CD4-positive, alpha-beta T cell (primary cell): ENCODE data around the gene SPAG9. TPM values are rescaled to one million over a fixed set of nuclear protein-coding genes. Genes with fewer than 3 reads are reported as not detected.
"Not testable (repeated sequence)": the region's sequence is repeated elsewhere in the genome, so short reads cannot be mapped to it uniquely, and the experiment has no call there.

Experiments used
- ATAC-seq: fragments of 200-7000 bp; cut with Tn5 transposase; one replicate; pipeline ENCODE4 v1.10.0; 2022; ENCODE audit warnings: mild to moderate bottlenecking; ENCODE audit not compliant: poor library complexity
- CTCF ChIA-PET: fragments of 350-600 bp; sonication (Branson Sonifier 250); formaldehyde crosslinking; loops from one replicate; lab custom pipeline; 2021; ENCODE audit warnings: antibody characterized with exemption, inconsistent platforms; lab: Charles Lee
- POLR2A ChIA-PET: fragments of 350-600 bp; sonication (Branson Sonifier 250); formaldehyde crosslinking; loops from one replicate; lab custom pipeline; 2021; ENCODE audit warnings: antibody characterized with exemption, inconsistent platforms; lab: Charles Lee
- DNase-seq, 14 experiments: peaks; one replicate each; pipeline ENCODE4 v3.0.0-alpha.2; 2013 to 2020; ENCODE audit warnings: mixed read lengths in 2 of 14
- H3K27ac ChIP-seq, 2 donors: one replicate each; pipeline versions ENCODE4 v1.5.1 to v1.7.0; 2013; ENCODE audit warnings: low read length in 2 of 2, low read depth in 1 of 2, mild to moderate bottlenecking in 1 of 2
- H3K27me3 ChIP-seq, 2 experiments: 1 replicate in 1 of 2; 2 replicates in 1 of 2; pipeline versions ENCODE4 v1.6.1 to v1.7.0; 2013; ENCODE audit warnings: low read length in 2 of 2, control low read depth in 1 of 2, mild to moderate bottlenecking in 1 of 2, moderate library complexity in 1 of 2; ENCODE audit not compliant: insufficient read depth in 2 of 2, control insufficient read depth in 1 of 2
- H3K36me3 ChIP-seq: one replicate; pipeline ENCODE4 v1.6.1; 2013; ENCODE audit warnings: low read length, control low read depth; ENCODE audit not compliant: insufficient read depth
- H3K4me1 ChIP-seq: one replicate; pipeline ENCODE4 v1.6.1; 2013; ENCODE audit warnings: low read length, control low read depth; ENCODE audit not compliant: insufficient read depth
- H3K4me3 ChIP-seq: one replicate; pipeline ENCODE4 v1.5.1; 2013; ENCODE audit warnings: mild to moderate bottlenecking, low read length, moderate library complexity
- H3K9me3 ChIP-seq, 2 experiments: 1 replicate in 1 of 2; 2 replicates in 1 of 2; pipeline versions ENCODE4 v1.6.1 to v1.7.0; 2013; ENCODE audit warnings: low read length in 2 of 2, mild to moderate bottlenecking in 2 of 2, control low read depth in 1 of 2, moderate library complexity in 1 of 2; ENCODE audit not compliant: control insufficient read depth in 1 of 2, insufficient read depth in 1 of 2
- H3K27ac Mint-ChIP-seq: one replicate; pipeline ENCODE4 v1.8.0; 2020; ENCODE audit warnings: mixed read lengths
- H3K27me3 Mint-ChIP-seq: one replicate; pipeline ENCODE4 v1.8.0; 2021; ENCODE audit warnings: mixed read lengths
- H3K36me3 Mint-ChIP-seq: one replicate; pipeline ENCODE4 v1.8.0; 2021; ENCODE audit warnings: low read depth, mixed read lengths
- H3K4me1 Mint-ChIP-seq: one replicate; pipeline ENCODE4 v1.8.0; 2021; ENCODE audit warnings: low read depth, mixed read lengths
- H3K4me3 Mint-ChIP-seq: one replicate; pipeline ENCODE4 v1.8.0; 2020; ENCODE audit warnings: mild to moderate bottlenecking, mixed read lengths
- H3K9me3 Mint-ChIP-seq: one replicate; pipeline ENCODE4 v1.8.0; 2020; ENCODE audit warnings: mixed read lengths
- CTCF ChIP-seq: fragments of 200-600 bp; IDR thresholded peaks from one replicate; pipeline ENCODE4 v1.8.0; 2022; ENCODE audit warnings: antibody characterized with exemption, mild to moderate bottlenecking
- intact Hi-C, 2 experiments: fragments of 100-400 bp; cut with DNase I in 1 of 2; cut with micrococcal nuclease in 1 of 2; formaldehyde crosslinking; loops; one replicate each; pipeline versions ENCODE4 v1.15.1 to v1.9.0; 2023 to 2025; cut with DNase I, micrococcal nuclease
- total RNA-seq, 174 experiments: library from RNA in 2 of 174; stranded (reverse) in 2 of 174; gene quantifications; one replicate each; pipeline ENCODE4 v1.2.3 and lab custom pipeline; 2021 to 2026

Gene SPAG9
- total RNA-seq, 2 experiments from 2014 or later: 60.2 to 64.6 TPM

- H3K27ac ChIP-seq: no peak overlapping the region
- H3K9me3 ChIP-seq: no peaks in the 10 kb centered on the region
- Mint-ChIP-seq H3K27me3 (no peaks in the 10 kb centered on the region), H3K4me1 (peaks cover 39% of the 10 kb centered on the region), H3K27ac (no peak overlapping the region), H3K36me3 (peaks cover 6% of the 10 kb centered on the region), H3K9me3 (no peaks in the 10 kb centered on the region), H3K4me3 (no peak overlapping the region)
- no peak for ATAC-seq
- peaks cover 31% of the 10 kb centered on the region for H3K4me1 ChIP-seq
- ChIA-PET CTCF (no interaction called here), POLR2A (interaction anchor here (0.6 to 2.0 kb wide), 2 partner anchors 23 to 72 kb away, joined by 3 to 13 read pairs; partner anchors contain the start of gene SPAG9)
- no peak overlapping the region for H3K4me3 ChIP-seq
- TF ChIP-seq CTCF: no peak
- intact Hi-C loops: loop anchor here in 1 of 2 experiments (2.0 kb wide), 1 partner anchor 21 kb away; no protein-coding TSS in a partner anchor
- H3K27me3 ChIP-seq: no peaks in the 10 kb centered on the region
- peaks cover 3% of the 10 kb centered on the region for H3K36me3 ChIP-seq
- DNase-seq: no peak
Measured at GRCh38 chr17:51097708-51098446, 22.8 kb downstream of the SPAG9 start.

- CTCF ChIA-PET: no interaction called here
- ATAC-seq: no peak
Measured at GRCh38 chr17:51091635-51092034, 29.0 kb downstream of the SPAG9 start.

GRCh38 chr17:51088868-51089267 lies 31.8 kb downstream of the SPAG9 start:
- H3K9me3 Mint-ChIP-seq, H3K9me3 ChIP-seq, H3K27ac ChIP-seq, POLR2A ChIA-PET, H3K27me3 ChIP-seq, H3K4me1 ChIP-seq, H3K36me3 ChIP-seq, H3K27me3 Mint-ChIP-seq, H3K36me3 Mint-ChIP-seq, H3K4me3 Mint-ChIP-seq, H3K27ac Mint-ChIP-seq, H3K4me3 ChIP-seq, intact Hi-C loops, ATAC-seq: not testable (repeated sequence)
- peak in 2 of 14 experiments; percentile 38 to 42 for DNase-seq
- CTCF ChIA-PET: interaction anchor here (1.0 kb wide), 1 partner anchor 11 kb away, joined by 3 read pairs; no protein-coding TSS in a partner anchor
- H3K4me1 Mint-ChIP-seq: peaks cover 39% of the 10 kb centered on the region

More at GRCh38 chr17:51091635-51092034, 29.0 kb downstream of the SPAG9 start:
- intact Hi-C loops: no loop called here
- Mint-ChIP-seq H3K27ac (no peak overlapping the region), H3K4me1 (peaks cover 42% of the 10 kb centered on the region), H3K4me3 (no peak overlapping the region), H3K27me3 (no peaks in the 10 kb centered on the region), H3K9me3 (no peaks in the 10 kb centered on the region), H3K36me3 (peaks cover 5% of the 10 kb centered on the region)
- no peak overlapping the region for H3K4me3 ChIP-seq
- H3K9me3 ChIP-seq: no peaks in the 10 kb centered on the region
- no peak for DNase-seq
- POLR2A ChIA-PET: no interaction called here
- H3K4me1 ChIP-seq: peaks cover 12% of the 10 kb centered on the region
- no peak for TF ChIP-seq CTCF
- no peaks in the 10 kb centered on the region for H3K27me3 ChIP-seq
- no peak overlapping the region for H3K27ac ChIP-seq
- peaks cover 5% of the 10 kb centered on the region for H3K36me3 ChIP-seq
